Stimulated activated CD4-positive, alpha-beta T cell treated with anti-CD3 and anti-CD28 coated beads, Interleukin-1b, Interleukin-23, amount 100 ng/mL, for 4 hours (primary cell): ENCODE measurements around the gene RTN3.

Experiments
- DNase-seq, 2 donors: peaks; one replicate each; pipeline ENCODE4 v3.0.0-alpha.2; 2020; ENCODE audit warnings: low read depth in 2 of 2

RTN3 gene

GRCh38 chr11:63738720-63739360 lies 57.5 kb downstream of the RTN3 start:
- peak; percentile 57 to 68 for DNase-seq

DNA sequence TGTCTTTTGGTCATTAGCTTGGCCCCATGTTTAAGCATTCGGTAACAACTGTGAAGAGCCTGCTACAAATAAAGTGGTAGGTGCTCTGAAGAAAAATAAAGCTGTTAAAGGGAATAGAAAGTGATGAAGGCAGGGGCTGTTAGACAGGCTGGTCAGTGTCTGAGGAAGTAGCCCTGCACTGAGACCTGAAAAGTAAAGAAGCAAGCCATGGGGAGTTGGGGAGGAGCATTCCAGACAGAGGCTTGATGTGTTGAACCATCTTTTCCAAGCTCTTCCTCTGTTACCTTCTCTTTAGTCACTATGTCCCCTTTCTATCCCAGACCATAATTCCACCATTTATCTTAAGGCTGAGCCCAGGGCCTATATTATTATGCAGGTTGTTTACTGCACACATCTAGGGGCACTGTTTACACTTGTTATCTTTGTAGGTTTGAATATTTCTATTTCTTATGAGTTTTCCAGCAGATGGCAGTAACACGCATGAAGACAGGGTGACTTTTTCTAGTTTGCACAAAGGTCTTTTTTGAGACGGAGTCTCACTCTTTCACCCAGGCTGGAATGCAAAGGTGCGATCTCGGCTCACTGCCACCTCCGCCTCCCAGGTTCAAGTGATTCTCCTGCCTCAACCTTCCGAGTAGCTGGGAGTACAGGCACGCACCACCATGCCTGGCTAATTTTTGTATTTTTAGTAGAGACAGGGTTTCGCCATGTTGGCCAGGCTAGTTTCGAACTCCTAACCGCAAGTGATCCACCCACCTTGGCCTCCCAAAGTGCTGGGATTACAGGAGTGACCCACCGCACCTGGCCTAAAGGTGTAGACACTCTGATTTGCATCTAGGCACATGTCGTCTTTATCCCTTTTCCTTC lies 64.2 kb downstream of the RTN3 start:
- DNase-seq = no peak

DNA sequence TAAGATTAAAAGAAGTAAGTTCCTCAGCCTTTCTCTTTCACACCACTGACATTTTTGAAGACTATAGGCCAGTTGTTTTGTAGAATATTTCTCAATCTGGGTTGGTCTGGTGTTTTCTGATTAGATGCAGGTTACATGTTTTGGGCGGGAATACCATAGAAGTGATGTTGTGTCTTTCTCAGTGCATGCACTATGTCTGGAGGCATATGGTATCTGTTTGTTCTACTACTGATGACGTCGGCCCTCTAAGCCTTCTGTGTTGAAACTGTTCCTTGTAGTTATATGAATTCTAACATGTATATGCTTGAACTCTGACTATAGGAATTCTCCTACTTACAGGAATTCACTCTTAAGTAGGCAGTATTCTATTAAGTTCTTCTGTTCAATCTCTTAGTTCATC lies 65.7 kb downstream of the RTN3 start:
- DNase-seq = no peak

DNA sequence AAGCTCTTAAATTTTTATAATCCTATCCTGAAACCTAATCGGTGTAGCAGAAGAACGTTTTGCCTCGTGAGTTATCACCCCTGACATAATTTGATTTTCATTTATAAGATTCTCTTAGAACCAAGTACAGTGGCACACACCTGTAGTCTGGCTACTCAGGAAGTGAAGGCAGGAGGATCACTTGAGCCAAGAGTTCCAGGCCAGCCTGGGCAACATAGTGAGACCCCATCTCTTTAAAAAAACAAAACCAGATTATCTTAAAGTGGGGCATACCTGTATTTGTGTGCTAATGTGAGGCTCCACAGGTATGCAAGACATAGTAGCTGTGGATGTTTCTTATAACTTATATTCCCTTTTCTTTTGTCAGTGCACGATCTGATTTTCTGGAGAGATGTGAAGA lies 68.3 kb downstream of the RTN3 start:
- DNase-seq = no peak

DNA sequence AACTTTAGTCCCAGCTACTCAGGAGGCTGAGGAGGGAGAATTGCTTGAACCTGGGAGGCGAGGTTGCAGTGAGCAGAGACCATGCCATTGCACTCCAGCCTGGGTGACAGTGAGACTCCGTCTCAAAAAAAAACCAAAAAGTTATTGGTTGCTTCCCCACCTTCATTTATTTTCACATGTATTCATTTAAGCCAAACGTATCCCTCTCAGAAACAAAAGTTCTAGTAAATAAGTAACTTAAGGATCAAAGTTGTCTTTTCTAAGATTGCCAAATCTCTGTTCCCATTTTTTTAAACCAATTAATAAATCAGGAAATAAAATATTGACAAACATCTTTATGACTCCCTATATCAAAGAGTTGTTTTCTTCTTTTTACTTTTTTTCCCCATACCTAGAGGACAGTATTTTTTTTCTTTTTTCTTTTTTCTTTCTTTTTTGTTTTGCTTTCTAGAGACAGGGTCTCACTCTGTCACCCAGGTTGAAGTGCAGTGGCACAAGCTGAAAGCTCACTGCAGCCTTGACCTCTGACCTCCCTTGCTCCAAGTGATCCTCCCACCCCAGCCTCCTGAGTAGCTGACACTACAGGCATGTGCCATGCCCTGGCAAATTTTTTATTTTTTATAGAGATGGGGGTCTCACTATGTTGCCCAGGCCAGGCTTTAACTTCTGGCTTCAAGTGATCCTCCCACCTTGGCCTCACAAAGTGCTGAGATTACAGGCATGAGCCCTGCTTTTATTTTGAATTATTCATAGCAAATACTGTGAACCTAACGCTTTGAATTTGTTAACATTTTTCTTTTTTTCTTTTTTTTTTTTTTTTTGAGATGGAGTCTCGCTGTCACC lies 75.8 kb downstream of the RTN3 start:
- no peak for DNase-seq

DNA sequence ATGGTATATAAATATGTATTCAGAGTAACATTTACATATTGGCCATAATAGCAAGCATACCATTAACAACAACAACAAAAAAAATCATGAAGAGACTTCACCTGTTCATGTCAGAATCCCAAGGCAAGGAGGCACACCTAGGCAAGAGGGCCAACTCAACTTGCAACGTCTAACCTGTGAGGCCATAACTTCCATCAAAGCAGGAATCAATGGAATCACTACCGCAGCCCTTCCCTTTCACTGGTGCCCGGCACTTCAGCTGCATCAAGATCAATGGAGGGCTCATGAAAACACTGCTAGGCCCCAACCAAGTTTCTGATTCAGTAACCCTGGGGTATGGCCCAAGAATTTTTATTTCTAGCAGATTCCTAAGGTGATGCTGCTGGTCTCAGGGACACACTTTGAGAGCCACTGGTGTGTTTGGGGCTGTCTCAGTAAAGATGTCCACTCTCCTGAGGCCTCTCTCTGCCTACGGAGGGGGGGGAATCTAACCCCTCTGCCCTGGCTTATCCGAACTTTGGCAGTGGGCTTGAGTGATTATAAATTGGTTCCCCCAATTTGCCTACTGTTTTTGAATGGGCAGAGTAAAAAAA lies 79.3 kb downstream of the RTN3 start:
- no peak for DNase-seq

GRCh38 chr11:63761188-63761587 lies 79.9 kb downstream of the RTN3 start:
- DNase-seq = no peak

DNA sequence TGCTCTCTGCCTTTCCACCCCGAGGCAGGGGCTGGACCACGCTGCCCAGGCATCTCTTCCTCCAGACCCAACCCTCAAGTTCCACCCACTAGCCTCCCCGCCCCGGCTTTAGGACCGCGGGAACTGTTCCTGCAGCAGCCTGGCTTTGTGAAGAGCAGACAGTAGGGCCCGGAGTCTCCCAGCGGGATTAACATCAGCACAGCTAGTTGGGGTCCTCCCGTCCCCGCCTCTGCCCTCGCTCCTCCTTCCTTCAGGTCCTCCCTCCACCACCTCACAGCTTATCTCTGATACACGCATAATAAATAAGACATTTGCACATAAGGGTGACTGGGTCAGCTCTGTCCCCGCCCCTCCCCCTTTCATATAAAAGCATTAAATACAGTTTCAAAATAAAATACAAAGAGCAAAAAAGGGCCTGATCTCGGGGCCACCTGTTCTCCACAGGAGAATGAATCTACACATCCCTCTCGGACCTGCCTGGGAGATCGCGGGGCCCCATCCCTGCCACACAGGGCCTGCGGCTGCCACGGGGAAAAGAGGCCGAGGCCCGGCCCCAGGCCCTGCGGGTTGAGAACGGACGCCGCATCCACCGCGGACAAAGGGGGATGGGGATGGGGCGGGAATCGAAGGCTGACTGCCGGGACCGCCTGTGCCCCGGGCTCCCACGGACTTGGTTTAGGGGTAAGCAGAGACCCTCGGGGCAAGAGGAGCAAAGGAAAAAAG lies 80.8 kb downstream of the RTN3 start:
- DNase-seq = no peak

DNA sequence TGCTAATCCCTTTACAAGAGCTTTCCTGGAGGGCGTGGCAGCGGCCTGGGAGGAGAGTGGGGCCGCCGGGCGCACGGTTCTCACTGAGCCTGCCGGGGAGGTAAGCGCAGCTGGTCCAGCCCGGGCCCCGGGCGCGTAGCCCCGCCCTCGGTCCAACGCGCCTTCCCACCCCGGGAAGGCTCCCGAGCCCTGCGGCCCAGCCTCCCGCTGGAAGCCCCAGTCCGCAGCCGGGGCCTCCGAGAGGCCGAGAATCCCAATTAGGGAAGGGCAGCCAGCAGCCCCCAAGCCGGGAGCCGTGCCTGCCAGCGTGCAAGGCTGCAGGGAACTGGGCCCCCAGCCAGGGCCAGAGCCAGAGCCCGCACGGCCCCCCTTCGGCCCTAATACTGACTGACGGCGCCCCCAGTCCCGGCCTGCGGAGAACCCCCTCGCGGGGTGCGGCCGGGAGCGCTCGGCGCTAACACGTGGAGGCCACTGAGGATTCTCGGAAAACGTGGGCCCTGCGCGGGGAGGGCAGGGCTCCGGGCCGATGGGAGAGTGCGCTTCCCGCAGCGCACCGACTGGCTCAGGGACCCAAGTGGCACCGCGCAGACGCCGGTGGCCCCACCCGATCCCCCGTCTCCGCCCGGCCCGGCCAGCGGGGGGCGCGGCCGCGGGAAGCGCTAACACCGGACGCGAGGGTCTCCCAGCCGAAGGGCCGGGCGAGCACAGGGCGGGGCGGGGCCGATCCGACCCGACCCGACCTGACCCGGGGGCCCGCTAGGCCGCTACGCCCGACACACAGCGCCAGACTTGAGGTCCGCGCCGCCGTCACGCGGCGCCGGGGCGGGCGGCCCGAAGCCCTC lies 81.6 kb downstream of the RTN3 start:
- DNase-seq = no peak

- no peak for DNase-seq
Measured at GRCh38 chr11:63763496-63764339, 82.4 kb downstream of the RTN3 start.

DNA sequence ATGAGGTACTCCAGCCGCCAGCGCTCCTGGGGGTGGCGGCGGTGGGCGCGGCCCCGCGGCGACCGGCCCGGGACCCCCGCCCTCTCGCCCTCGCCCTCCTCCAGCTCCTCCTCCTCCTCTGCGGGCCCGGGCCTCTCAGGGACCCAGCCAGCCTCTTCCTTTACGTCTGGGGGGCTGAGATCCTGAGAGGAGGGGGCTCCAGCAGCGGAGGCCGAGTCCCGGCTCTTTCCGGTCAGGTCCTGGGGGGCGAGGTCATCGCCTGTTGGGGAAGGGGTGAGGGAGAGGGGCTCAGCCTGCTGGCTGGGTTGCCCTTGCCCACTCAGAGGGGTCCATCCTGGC lies 83.0 kb downstream of the RTN3 start:
- DNase-seq = no peak

- no peak for DNase-seq
Measured at GRCh38 chr11:63764679-63765647, 83.7 kb downstream of the RTN3 start.

DNA sequence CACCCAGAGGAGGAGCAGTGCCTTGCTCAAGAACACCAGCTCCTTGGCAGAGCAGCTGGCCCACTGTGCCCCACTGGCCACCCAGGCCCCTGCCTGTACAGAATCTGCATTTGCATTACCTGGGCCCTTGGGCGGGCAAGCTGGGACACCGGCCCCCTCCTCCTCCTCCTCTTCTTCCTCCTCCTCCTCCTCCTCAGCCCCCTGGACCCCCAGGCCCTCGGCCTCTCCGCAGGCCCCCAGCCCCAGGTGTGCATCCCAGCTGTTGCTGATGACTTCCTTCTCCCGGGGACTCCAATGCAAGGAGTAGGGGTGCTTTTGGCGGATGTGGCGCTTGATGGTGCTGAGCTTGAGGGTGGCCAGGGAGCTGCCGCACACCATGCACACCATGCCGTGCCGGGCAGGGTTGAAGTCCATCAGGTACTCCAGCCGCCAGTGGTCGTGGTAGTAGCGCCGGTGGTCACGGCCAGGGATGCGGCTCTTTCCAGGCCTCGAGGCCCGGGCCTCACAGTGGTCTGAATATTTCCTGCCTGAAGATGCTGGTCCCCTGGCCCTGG lies 84.5 kb downstream of the RTN3 start:
- DNase-seq = no peak

- DNase-seq = no peak
Measured at GRCh38 chr11:63766531-63767235, 85.4 kb downstream of the RTN3 start.

DNA sequence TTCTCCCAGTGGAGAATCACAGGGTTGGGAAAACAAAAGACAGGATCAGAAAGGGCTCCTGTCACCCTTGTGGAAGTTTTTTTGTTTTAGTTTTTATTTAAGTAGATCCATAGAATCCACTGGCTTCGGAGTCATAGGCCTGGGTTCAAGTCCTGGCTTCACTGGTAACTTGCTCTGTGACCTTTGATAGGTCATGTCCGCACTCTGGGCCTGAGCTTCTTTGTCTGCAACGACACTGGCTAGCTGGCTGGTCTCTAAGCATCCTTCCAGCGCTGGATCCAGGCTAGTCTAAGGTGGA lies 85.9 kb downstream of the RTN3 start:
- no peak for DNase-seq

DNA sequence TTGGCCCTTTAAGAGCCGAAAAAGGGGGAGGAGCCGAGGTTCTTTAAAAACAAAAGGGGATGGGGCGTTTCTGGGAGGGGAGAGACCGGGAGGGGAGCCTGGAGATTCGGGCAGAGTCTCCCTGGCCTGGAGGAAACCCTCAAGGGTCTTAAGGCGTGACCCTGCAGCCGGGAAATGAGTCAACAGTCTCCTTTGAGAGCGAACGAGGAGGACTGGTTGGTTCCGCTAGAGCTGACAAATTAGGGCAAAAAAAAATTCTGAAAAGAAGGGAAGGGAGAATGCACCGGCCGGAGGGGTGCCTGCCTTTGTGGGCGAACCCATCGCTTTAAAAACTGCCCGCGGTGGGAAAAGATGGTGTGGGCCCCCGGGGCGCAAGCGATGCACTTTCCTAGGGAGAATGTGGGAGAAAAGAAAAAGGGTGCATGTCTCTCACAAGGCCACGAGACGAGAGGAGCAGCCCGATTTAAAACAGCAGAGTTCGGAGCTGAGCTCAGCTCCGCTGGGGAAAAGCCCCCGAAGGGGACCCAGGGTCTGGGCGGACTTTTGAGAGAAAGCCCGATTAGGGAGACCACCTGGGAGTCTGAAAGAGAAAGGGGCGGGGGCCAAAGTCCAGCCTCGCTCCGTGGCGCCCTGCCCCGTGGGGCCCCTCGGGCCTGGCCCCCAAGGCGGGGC lies 86.4 kb downstream of the RTN3 start:
- DNase-seq = no peak
